Pulmonary artery endothelial cell (primary cell): ENCODE results near the gene SP7. TPM values are rescaled to one million over a fixed set of nuclear protein-coding genes. Genes with fewer than 3 reads are reported as not detected.
"Not testable (repeated sequence)": the region's sequence is repeated elsewhere in the genome, so short reads cannot be mapped to it uniquely, and the experiment has no call there.

Source experiments
- DNase-seq: peaks from one replicate; pipeline ENCODE4 v3.0.0-alpha.2; 2011; ENCODE audit warnings: low read depth, low spot score
- total RNA-seq: library from RNA; depleted of rRNA; stranded (reverse); fragments of >200 nt; gene quantifications from 2 replicates; pipeline ENCODE4 v1.2.3, GENCODE V29; 2014

SP7 gene
- total RNA-seq: not detected in 2 replicates

DNA sequence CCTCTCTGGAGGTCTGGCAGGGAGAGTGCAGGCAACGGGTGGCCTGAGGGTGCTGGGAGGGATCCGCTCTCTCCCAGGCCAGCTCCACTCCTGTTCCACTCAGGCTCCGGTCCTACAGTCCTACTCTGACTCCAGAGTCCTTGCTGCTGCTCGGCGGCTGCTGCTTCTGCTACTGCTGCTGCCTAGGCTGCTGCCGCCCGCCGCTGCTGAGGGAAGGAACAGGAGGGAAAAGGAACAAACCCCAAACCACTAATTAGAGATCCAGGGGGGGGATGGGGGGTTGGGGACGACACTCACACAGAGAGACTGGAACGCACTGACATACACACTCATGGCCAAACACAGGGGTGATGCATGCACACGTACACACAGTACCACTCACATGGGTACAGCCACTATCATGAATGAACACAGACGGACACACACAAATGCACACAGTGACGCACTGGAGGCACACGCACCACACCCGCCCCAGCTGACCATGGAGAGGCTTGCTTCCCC is at the start of gene SP7:
Gene SP7 (minus strand): TSS at position 174 of the 501 bp plus-strand sequence. CDS start 708 bp downstream, outside the sequence.
- DNase-seq: no peak

DNA sequence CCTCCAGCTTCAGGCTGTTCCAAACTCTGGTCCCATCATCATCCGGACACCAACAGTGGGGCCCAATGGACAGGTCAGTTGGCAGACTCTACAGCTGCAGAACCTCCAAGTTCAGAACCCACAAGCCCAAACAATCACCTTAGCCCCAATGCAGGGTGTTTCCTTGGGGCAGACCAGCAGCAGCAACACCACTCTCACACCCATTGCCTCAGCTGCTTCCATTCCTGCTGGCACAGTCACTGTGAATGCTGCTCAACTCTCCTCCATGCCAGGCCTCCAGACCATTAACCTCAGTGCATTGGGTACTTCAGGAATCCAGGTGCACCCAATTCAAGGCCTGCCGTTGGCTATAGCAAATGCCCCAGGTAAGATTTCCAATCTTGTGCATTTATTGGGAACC is 47.1 kb upstream of the SP7 start:
- DNase-seq: no peak

DNA sequence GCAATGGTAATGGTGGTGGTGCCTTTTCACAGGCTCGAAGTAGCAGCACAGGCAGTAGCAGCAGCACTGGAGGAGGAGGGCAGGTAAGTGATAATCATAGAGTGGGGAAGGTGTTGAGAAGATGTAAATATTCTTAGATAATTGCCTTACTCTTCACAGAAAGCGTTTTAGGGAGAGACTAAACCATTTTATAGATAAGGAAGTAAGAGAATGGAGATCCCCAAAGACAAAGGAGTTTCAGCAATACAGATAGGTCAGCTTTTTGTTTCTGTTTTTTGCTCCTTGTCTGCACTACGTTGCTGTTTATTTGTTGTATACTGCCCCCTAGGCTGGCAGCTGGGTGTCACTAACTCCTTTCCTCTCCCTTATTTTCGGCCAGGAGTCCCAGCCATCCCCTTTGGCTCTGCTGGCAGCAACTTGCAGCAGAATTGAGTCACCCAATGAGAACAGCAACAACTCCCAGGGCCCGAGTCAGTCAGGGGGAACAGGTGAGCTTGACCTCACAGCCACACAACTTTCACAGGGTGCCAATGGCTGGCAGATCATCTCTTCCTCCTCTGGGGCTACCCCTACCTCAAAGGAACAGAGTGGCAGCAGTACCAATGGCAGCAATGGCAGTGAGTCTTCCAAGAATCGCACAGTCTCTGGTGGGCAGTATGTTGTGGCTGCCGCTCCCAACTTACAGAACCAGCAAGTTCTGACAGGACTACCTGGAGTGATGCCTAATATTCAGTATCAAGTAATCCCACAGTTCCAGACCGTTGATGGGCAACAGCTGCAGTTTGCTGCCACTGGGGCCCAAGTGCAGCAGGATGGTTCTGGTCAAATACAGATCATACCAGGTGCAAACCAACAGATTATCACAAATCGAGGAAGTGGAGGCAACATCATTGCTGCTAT is 45.8 kb upstream of the SP7 start:
- DNase-seq: no peak

DNA sequence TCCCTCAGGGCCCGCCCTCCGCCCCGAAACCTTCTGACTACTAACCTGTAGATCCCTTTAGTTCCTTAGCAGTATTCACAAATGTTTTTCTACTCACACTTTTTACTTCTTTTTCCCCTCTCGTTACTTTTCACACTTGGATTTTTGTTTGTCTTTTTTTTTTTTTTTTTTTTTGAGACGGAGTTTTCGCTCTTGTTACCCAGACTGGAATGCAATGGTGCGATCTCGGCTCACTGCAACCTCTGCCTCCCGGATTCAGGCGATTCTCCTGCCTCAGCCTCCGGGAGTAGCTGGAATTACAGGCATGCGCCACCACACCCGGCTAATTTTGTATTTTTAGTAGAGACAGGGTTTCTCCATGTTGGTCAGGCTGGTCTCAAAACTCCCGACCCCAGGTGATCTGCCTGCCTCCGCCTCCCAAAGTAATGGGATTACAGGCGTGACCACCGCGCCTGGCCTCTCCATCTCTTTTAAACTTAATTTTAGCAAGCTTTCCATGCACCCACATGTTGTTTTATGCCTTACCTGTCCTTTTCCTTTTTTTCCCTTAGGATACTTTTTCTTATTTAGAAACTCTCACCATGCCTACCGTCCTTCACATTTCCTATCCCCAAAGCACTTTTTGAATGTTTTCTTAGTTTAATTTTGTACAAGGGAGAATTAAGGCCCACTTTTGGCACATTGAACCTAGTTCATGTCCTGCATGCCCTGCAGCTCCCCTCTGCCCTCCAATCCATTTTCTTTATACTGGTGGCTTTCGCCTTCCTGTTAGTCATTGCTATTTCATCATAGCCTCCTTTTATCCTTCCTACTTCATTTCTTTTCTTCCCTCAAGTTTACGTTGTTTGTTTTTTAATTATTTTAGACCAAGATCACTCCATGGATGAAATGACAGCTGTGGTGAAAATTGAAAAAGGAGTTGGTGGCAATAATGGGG is 44.9 kb upstream of the SP7 start:
- DNase-seq: no peak

DNA sequence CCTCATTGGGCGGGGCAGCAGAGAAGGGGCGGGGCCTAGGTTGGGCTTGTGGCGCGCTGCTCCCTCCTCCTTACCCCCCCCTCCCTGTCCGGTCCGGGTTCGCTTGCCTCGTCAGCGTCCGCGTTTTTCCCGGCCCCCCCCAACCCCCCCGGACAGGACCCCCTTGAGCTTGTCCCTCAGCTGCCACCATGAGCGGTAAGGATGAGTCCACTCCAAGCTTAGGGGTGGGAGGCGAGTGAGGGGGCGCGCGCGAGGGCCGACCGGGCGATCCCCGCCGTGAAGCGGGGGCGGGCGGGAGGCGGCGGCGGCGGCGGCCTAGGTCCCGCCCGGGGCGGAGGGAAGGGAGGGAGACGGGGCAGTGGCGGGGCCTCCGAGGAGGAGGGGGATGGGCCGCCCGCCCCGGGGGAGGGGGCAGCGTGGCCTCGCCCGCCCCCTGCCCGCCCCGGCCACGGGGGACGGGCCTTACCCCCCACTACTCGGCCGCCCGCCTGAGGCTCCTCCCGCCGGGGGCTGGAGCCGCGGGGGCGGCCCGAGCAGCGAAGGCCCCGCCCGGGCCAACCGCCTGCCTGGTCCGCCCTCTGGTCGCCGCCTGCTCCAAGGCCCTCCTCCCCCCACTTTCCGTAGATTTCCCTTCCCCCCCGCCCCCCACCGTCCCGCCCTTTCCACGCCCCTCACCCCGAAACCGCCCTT is 44.1 kb upstream of the SP7 start, which contains the start of gene SP1:
Gene SP1 (plus strand): TSS at position 73 of the 690 bp plus-strand sequence. CDS start 116 bp downstream, at position 189.
- peak; percentile 78 for DNase-seq

DNA sequence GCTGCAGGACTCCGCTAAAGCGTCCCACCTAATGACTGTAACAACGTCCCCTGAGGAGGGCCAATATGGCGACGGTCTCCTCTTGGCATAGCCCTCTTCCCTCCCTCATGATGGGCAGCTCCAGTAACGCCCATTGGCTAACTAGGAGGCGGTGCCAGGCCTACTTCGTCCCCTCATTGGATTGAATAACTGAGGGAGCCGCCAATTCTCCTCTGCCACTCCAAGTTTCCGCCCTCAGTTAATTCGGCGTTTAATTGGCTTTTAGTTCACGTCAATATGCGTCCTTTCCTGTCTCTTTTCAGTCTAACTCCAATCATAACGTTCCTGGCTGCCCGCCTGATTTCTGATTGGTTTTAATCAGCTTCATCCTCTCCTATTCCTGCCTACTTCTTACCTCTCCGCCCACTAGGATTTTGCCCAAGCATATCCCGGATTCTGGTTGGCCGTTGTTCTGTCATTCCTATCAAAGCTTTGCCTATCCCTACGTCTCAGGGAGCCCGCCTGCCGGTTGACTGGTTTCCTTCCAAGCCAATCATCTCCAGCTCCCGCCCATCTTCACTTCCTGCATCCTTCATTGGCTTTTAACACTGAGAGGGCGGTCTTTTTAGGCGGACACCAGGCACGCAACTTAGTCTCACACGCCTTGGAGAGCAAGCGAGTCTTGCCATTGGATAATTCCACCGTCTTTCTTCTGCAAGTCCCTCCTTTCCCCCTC is 43.4 kb upstream of the SP7 start:
- DNase-seq: peak; percentile 100

DNA sequence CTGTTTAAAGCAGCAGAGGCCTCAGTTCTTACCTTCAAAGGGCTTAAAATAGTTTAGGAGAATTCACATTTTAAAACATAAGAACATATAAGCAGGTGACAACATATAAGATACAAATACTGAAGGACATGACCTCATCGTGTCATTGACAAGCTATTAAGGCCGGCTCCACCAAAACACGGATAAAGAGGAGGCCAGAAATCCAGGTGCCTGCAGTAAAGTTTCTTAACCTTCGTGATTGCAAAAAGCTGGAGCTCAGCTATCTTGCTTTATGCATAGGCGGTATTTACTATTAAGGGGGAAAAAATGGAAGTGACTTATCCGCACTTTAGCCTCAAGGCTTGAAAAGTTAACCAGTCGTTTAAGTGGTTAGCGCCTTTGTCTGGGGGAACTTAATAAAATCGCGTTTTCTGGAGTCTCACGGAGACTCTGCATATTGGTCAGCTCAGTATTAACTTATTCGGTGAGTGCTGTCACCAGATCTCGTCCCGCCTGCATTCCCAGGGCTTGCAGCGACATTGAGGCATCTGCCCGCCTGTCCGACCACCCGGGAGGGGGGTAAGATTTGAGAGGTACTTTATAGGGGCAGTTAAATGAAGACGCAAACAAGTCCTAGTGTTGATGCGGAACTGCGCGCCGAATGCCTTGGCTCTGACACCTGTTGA is 42.7 kb upstream of the SP7 start:
- DNase-seq: no peak

DNA sequence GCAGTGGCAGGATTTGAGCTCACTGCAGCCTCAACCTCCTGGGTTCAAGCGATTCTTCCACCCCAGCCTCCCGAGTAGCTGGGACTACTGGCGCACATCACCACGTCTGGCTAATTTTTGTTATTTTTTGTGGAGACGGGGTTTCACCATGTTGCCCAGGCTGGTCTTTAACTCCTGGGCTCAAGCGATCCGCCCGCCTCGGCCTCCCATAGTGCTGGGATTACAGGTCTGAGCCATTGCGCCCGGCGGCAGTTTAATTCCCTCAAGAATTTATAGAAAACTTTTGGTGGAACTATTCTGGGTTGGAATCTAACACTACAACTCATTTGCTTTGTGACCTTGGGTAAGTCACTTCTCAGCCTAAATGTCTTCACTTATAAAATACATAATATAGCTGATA is 42.1 kb upstream of the SP7 start:
- DNase-seq: no peak

DNA sequence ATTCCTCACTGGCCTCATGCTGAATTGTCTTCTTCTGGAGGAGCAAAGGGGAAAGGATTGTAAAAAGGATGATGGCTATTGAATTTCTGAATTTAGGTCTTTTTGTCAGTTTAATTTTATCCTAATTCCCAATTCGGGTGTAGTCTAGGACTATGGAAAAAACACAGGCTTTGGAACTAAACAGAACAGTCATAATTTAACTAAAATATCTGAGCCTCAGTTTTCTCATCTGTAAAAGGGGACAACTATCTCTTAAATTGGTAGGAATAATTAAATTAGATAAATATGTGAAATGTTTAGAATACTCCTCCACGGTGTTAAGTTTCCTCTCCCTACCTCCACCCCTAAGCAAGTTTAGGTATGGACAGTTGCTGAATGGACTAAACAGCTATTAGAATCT is 40.6 kb upstream of the SP7 start:
- no peak for DNase-seq

DNA sequence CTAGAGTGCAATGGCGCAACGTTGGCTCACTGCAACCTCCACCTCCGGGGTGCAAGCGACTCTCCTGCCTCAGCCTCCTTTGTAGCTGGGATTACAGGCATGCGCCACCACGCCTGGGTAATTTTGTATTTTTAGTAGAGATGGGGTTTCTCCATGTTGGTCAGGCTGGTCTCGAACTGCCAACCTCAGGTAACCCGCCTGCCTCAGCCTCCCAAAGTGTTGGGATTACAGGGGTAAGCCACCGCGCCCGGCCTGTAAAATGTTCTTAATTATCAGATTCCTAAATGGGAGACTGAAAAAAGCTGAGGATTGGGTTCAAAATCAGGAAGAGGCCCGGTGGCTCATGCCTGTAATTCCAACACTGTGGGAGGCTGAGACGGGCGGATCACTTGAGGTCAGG is 38.1 kb upstream of the SP7 start:
- not testable (repeated sequence) for DNase-seq

DNA sequence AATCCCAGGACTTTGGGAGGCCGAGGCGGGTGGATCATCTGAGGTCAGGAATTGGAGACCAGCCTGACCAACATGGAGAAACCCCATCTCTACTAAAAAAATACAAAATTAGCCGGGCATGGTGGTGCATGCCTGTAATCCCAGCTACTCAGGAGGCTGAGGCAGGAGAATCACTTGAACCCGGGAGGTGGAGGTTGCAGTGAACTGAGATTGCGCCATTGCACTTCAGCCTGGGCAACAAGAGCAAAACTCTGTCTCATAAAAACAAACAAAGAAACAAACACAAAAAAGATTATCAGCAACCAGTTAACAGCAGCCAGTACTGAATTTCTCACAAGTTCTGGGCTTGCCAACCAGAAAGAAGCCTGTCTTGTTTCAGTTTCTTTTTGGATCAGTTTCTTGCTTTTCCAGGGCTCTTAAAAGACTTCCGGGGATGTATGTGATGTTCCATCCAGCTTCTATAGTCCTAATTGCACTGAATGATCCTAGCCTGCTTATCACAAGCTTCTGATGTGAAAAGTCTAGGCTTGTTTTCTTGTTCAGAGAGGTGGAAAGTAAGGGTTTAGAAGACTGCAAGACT is 37.5 kb upstream of the SP7 start:
- not testable (repeated sequence) for DNase-seq

DNA sequence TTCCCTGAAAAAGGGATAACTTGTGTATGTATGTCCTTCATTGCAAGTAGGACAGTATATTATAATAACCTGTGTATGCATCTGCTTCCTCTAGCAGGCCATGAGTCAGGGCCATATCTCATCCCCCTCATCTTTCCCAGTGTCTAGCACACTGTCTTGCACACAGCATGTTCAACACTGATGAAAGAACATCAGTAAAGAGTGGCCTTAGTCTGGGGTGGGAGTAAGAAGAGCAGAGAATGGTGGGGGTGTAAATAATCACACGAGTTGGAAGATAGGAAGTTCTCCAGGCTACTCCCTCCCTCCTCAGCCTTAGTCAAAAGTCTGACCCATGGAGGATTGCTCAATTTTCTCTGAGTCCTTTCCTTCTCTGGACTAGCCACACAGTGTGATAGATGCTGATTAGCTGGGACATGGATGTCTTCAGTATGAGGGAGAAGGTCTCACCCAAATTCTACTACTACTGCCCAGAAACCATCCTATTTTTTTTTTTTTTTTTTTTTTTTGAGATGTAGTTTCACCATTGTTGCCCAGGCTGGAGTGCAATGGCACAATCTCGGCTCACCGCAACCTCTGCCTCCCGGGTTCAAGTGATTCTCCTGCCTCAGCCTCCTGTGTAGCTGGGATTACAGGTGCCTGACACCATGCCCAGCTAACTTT is 29.2 kb upstream of the SP7 start:
- no peak for DNase-seq

DNA sequence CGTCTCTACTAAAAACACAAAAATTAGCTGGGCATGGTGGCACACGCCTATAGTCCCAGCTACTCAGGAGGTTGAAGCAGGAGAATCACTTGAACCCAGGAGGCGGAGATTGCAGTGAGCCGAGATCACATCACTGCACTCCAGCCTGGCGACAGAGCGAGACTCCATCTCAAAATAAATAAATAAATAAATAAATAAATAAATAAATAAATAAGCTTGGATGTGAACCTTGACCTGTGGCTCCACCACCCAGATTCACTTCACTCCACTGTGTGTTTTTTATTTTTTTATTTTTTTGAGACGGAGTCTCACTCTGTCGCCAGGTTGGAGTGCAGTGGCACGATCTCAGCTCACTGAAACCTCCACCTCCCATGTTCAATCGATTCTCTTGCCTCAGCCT is 25.5 kb upstream of the SP7 start:
- not testable (repeated sequence) for DNase-seq

DNA sequence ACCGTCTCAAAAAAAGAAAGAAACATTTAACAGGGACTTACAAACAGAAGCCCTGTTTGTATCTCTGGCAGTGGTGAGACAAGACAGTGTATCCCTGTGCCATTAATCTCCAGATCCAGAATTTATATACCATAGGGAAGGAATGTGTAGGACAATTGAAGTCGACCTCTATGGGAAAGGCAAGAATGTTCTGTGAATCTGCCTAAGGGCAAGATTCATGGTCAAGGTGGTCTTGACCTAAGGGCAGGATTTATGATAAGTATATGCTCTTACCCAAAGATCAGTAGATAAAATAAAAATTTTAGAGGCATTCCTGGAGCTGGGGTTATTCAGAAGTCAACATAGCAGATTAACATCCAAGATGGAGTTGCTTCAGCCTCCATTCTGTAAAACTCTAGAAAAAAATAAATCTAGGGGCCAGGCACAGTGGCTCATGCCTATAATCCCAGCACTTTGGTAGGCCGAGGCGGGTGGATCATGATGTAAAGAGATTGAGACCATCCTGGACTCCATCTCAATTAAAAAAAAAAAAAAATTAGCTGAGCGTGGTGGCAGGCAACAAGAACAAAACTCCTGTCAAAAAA is 22.8 kb upstream of the SP7 start:
- DNase-seq: no peak

DNA sequence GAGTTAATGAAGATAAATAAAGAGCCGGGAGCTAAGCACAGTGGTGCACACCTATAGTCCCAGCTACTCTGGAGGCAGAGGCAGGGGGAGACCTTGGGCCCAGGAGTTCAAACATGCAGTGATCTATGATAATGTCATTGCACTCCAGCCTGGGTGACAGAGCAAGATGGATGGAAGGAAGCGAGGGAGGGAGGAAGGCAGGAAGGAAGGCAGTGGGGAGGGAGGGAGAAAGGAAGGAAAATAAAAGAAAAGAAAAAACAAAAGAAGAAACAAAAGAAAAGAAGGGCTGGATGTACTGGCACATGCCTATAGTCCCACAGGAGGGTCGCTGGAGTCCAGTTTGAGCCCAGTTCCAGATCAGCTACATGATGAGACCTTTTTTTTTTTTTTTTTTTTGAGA is 19.0 kb upstream of the SP7 start:
- DNase-seq: no peak

DNA sequence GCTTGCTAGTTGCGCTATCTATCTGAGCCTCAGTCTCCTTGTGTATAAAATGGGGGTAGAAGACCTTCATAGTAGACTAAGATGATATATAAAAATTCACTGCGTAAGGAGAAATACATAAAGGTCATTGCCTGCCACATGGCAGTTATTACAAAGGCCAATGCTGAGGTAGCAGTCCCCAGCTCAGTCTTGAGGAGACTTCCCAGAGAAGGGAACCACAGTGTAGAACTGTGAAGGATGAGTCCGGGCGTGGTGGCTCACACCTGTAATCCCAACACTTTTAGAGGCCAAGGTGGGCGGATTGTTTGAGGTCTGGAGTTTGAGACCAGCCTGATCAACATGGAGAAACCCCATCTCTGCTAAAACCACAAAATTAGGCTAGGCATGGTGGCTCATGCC is 17.1 kb upstream of the SP7 start:
- no peak for DNase-seq

DNA sequence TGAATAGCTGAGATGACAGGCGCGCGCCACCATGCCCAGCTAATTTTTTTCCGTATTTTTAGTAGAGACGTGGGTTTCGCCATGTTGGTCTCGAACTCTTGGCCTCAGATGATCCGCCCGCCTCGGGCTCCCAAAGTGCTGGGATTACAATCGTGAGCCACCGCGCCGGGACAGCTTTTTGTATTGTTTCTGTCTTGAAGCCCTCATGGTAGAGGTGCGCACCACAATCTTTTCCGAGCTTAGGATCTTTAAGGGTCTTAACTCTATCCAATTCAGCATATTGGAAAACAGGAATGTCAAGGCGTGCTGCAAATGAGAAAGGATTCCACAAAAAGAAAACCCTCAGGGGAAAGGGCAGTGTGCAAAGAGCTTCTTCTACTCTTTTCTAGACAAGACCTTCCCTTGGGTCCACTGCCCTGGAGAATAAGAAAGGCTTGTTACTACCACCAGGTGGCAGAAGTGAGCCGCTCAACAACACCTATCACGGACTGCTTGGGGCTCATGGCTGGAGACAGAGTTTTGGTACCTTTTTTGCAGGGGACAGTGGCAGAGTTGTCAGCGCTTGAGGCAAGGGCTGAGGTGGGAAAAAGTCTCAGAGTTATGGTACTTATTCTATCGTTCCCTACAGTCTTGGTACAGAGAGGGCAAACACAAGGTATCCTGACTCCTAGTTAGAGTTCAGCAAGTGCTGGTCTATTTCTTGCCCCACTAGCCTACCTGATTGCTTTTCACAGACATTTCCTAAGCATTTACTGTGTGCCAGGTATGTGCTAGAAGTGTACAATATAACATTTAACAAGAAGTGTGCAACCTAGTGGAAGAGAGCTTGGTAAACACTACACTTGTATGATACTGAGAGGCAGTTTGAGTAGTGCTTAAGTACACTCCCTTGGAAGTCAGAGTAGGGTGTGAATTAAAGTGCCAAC is 16.4 kb upstream of the SP7 start:
- DNase-seq: peak; percentile 60

DNA sequence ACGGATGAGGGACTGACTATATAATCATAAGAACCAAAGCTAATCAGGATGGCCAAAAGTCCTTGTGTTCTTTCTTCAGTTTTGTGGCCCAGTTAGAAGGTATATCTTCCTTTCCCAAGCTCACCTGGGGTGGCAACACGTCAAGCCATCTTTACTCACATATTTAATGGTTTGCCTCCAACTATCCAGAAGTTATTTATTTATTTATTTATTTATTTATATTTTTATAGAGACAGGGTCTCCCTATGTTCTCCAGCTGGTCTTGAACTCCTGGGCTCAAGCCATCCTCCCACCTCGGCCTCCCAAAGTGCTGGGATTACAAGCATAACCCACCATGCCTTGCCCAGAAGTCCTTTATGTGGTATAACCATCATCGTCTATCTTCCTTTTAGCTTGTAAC is 11.8 kb upstream of the SP7 start:
- no peak for DNase-seq
